HCT116 (cell line): ENCODE measurements around the gene REN.

Experiments
- ELF1 ChIP-seq: IDR thresholded peaks from 2 replicates; pipeline ENCODE4 v1.6.1; 2012; ENCODE audit warnings: low read depth, borderline replicate concordance
- TF ChIP-seq, protein P1 (sequence below), 3 experiments: fragments of 200-600 bp in 1 of 3; sonication (generic) in 1 of 3; IDR thresholded peaks in 2 of 3; conservative IDR thresholded peaks in 1 of 3; 2 replicates each; pipeline ENCODE4 v1.5.1; 2012 to 2017; ENCODE audit warnings: low read depth in 2 of 3, low read length in 2 of 3, antibody characterized with exemption in 1 of 3, borderline replicate concordance in 1 of 3, control low read depth in 1 of 3, mild to moderate bottlenecking in 1 of 3, mixed read lengths in 1 of 3, mixed run types in 1 of 3, moderate library complexity in 1 of 3; ENCODE audit not compliant: insufficient read depth in 1 of 3

DNA sequence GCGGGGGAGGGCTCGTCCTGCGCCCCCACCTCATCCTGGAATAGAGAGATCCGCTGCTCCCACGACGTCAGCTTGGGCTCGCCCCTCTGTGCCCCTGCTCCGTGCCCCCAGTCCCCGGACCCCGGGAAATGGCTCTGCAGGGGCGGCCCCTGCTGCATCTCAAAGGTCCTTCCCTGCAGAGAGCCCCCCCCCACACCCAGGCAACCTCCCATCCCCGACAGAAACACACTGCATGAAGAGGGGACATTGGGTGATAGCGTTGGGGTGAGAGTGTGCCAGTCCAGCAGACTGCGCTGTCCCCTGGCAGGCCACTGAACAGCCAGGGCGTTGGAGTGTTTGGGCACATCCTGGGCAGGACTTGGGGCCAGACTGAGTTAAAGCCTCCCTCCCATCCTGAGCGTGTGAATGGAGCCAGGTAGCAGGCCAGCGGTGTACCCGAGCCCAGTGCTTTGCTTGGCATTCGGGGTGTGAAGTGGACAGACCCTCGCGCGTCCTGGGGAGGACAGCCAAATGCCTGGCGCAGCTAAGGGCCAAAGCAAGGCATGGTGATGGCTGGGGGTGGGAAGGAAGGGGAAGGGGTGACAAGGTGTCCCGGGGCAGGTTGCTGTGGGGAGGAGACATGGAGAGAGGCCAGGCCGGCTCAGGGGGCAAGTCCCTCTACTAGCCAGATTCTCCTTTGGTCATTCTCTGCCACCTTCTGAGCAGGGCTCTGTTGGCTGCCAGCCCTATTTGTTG lies 13.7 kb downstream of the REN start:
- TF ChIP-seq, protein P1, sequence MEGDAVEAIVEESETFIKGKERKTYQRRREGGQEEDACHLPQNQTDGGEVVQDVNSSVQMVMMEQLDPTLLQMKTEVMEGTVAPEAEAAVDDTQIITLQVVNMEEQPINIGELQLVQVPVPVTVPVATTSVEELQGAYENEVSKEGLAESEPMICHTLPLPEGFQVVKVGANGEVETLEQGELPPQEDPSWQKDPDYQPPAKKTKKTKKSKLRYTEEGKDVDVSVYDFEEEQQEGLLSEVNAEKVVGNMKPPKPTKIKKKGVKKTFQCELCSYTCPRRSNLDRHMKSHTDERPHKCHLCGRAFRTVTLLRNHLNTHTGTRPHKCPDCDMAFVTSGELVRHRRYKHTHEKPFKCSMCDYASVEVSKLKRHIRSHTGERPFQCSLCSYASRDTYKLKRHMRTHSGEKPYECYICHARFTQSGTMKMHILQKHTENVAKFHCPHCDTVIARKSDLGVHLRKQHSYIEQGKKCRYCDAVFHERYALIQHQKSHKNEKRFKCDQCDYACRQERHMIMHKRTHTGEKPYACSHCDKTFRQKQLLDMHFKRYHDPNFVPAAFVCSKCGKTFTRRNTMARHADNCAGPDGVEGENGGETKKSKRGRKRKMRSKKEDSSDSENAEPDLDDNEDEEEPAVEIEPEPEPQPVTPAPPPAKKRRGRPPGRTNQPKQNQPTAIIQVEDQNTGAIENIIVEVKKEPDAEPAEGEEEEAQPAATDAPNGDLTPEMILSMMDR (IDR thresholded peaks at IDR 0.05 in 2 of 3, conservative IDR thresholded peaks at IDR 0.05 in 1 of 3; ENCODE audit: borderline replicate concordance in 1 of 3, insufficient read depth in 1 of 3, low read depth in 2 of 3, low read length in 2 of 3), result no peak
- TF ChIP-seq ELF1, result no peak
